Non-pigmented ciliary epithelial cell (primary cell): ENCODE results near the gene SLC38A6.
"Not testable (repeated sequence)": the region's sequence is repeated elsewhere in the genome, so short reads cannot be mapped to it uniquely, and the experiment has no call there.

Source experiments
- DNase-seq: peaks from one replicate; pipeline ENCODE4 v3.0.0-alpha.2; 2010; ENCODE audit warnings: low read depth

SLC38A6 gene

DNA sequence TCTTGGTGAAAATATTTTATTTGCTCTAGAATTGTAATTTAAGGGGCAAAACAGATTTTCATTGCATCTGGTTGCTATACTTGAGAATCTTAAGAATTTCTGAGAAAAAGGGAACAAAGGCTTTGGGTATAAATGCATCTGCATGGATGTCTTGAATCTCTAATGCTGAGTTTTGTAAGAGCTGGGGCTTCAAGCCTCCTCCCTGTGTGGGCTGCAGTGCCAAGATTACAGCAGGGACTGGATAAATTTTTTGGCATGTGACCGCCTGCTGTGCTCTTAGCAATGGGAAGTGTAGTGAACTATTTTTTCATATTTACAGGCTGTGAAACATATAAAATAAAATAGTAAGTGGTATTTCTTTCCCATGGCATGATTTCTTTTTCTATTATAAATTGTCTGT is 70.0 kb downstream of the SLC38A6 start:
- DNase-seq, result no peak

DNA sequence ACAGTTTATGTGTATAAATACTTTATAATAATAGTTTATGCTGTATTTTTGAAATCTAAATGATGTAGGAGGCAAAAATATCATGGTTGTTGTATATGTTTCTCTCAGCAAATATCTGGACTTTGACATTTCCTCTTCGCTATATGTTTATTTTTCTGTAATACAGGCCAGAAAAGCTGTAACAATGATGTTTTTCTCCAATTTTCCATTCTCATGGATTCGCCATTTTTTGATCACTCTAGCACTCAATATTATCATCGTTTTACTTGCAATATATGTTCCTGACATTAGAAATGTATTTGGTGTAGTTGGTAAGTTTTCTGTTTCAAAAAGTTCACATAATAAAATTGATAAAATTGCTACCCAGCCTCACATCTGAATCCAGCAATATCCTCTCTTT is 70.6 kb downstream of the SLC38A6 start:
- DNase-seq, result no peak

- no peak for DNase-seq
These were observed 82.4 kb downstream of the SLC38A6 start for GRCh38 chr14:61063461-61063860.

DNA sequence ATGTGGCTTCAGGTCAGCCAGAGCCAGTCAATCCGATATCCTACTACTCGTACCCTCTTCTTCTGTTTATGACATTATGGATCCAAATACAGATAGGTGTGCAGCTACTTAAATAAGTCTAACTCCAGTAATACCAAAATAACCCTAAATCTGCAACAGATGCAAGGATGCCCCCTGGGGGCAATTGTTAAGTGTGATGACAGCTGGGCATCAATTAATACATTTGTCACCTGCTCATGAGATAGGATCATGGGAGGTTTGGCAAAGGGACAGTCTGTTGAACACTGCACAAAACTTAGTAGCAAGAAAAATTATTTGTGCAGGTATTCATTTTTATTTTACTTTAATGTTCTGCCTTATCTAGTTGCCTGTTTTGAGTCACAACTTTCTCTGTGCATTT is 83.2 kb downstream of the SLC38A6 start:
- DNase-seq, result no peak

- no peak for DNase-seq
These were observed 83.8 kb downstream of the SLC38A6 start for GRCh38 chr14:61064856-61065255.

GRCh38 chr14:61065656-61066055 is 84.6 kb downstream of the SLC38A6 start:
- no peak for DNase-seq

DNA sequence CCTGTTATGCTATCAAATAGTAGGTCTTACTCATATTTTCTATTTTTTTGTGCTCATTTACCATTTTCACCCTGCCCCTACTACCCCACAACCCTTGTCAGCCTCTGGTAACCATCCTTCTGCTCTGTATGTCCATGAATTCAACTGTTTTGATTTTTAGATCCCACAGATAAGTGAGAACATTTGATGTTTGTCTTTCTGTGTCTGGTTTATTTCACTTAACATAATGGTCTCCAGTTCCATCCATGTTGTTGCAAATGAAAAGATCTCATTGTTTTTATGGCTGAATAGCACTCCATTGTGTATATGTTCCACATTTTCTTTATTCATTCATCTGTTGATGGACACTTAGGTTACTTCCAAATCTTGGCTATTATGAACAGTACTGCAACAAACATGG is 91.4 kb downstream of the SLC38A6 start:
- not testable (repeated sequence) for DNase-seq

- no peak for DNase-seq
These were observed 93.8 kb downstream of the SLC38A6 start for GRCh38 chr14:61074852-61075251.

DNA sequence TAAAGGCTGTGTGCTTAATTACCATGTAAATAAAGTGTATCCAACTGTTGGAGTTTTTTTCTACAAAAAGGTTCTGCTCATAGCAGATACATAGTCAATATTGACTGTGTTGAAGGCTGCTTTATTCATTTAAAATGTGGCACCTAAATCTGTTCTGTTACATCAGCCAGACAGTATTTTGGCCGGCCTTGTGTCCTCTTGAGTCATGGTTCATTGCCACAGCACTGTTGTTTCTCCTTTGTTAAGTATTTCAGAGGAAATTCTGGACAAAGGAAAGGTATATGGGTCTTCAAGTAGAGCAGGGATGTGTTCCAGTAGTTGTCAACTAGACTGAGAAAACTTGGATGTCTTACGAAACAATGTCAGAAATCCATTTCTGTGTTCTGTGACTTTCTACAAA is 95.5 kb downstream of the SLC38A6 start:
- DNase-seq, result no peak

DNA sequence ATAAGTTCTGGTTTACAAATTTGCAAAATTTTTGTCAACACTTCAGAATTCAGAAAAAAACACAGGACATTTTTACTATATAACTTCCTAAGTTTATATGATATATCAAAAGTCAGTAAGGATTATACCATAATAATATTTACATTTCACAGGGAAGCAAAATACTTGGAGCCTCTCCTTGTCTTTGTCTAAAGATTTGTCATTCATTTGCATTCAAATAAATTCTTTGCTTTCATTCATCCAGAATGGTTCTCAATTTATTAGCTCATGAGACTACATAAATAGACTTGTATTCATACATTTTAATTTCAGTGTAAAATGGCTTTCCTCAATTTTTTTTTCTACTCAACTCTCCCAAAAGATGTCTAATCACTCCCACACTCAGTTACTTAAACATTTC is 96.4 kb downstream of the SLC38A6 start:
- no peak for DNase-seq

GRCh38 chr14:61077951-61078720 is 97.1 kb downstream of the SLC38A6 start:
- no peak for DNase-seq

GRCh38 chr14:61080591-61081010 is 99.6 kb downstream of the SLC38A6 start:
- peak; percentile 57 for DNase-seq

DNA sequence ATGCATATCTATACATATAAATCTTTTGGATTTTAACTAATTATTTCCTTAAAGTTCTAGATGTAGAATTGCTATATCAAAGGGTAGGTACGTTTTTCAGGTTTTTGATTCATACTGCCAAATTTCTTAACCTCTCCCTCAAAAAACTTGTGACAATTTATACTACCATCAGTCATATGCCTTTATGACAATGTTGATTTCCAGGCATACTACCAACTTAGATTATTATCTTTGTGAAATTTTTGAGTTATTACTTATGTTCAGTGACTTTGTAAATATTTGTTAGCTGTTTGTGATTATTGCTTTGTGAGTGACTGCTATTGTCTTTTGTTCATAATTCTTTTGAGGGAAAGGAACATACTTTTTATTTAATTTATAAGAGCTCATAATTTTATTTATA is 107.0 kb downstream of the SLC38A6 start:
- DNase-seq, result no peak

- DNase-seq, result no peak
These were observed 108.2 kb downstream of the SLC38A6 start for GRCh38 chr14:61089126-61089750.

DNA sequence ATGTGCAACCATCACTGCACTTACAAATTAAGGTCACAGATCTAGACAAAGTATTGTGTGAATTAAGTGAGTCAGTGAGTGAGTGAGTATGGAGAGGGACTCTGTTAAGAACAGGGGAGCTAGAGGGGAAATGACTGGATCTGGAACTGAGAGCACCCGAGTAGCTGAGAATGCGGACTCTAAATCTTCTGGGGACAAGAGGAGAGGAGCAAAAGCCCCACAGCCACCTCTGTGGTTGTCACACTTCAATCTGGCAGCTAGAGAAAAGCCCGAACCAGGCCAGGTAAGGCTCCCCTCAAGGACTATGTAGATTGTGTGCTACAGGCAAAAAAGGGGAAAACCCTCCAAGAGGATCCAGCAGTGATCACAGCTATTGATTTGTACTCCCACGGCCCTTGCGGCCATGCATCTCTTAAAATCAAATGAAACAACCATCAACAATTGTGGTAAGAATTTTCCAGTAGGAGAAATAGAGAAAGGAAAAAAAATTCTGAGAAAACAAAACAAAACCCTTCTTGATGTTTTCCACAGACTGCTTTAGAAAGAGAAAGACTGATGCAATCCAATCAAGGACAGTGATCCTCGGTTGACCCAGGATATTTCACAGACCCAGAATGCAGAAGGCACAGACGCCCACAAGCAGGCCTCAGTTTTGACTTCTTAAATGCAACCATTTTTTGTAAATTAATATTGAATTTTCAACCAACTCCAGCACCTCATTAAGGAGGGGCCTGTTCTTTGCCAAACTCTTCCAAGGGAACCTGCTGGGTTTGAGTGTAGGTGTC is 109.6 kb downstream of the SLC38A6 start:
- no peak for DNase-seq

DNA sequence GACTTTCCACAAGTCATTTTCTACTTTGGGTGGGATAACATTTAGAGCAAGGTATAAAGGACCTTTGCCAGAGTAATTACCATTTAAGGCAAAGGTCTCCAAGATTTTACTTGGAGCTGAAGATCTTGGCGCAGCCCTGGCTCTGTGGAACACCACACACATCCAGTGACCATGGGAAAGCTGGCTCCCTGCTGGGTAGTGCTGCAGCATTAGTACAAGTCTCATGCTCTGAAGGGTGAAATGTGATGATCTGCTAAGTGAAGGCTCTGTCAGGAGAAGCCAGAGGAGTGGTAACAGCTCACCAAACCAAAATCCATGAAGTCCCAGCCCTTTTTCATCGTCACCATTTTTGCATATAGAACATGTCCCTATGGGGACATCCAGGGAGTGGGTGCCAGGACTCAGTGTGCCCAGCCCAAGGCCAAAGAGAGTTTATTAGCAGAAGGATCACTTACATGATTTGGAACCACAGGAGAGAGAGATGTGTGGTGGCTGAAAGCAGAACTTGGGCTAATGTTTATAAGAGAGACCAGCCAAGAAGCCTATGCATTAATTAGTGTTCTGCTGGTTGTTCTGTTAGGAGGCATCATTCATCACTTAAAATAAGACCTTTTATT is 110.7 kb downstream of the SLC38A6 start:
- no peak for DNase-seq

DNA sequence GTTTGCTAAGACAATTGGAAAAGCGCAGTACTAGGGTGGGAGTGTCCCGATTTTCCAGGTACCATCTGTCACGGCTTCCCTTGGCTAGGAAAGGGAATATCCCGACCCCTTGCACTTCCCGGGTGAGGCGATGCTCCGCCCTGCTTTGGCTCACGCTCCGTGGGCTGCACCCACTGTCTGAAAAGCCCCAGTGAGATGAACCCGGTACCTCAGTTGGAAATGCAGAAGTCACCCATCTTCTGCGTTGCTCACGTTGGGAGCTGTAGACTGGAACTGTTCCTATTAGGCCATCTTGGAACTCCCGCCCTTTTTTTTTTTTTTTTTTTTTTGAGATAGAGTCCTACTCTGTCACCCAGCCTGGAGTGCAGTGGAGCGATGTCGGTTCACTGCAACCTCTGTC is 117.1 kb downstream of the SLC38A6 start:
- not testable (repeated sequence) for DNase-seq

- no peak for DNase-seq
These were observed 117.7 kb downstream of the SLC38A6 start for GRCh38 chr14:61098721-61099120.

- no peak for DNase-seq
These were observed 118.3 kb downstream of the SLC38A6 start for GRCh38 chr14:61099216-61099835.

- no peak for DNase-seq
These were observed 120.9 kb downstream of the SLC38A6 start for GRCh38 chr14:61101803-61102548.
